HepG2 (cell line): ENCODE measurements around the gene DDC. TPM values are rescaled to one million over a fixed set of nuclear protein-coding genes. Genes with fewer than 3 reads are reported as not detected.

Experiments
- ATF7-NPFF ChIP-seq: sonication (generic); formaldehyde crosslinking; IDR thresholded peaks from 2 replicates; pipeline ENCODE4 v1.8.1; 2023; ENCODE audit warnings: mild to moderate bottlenecking, low read depth, missing genetic modification reagents, moderate library complexity
- HOXA7 ChIP-seq: sonication (generic); formaldehyde crosslinking; IDR thresholded peaks from 2 replicates; pipeline ENCODE4 v1.8.1; 2022; ENCODE audit warnings: mild to moderate bottlenecking, missing genetic modification reagents, moderate library complexity
- SMC3 ChIP-seq: IDR thresholded peaks from 2 replicates; pipeline ENCODE4 v1.6.1; 2011; ENCODE audit warnings: low read length, improper control_type of control experiment
- SOX5 ChIP-seq: IDR thresholded peaks from 2 replicates; pipeline ENCODE4 v1.6.1; 2016; ENCODE audit warnings: borderline replicate concordance
- SOX6 ChIP-seq, 2 experiments: fragments of 450-650 bp in 1 of 2; sonication (generic) in 1 of 2; formaldehyde crosslinking in 1 of 2; IDR thresholded peaks; 2 replicates each; pipeline versions ENCODE4 v1.4.0 to v1.6.1; 2017 to 2020; ENCODE audit warnings: antibody characterized with exemption in 1 of 2, mild to moderate bottlenecking in 1 of 2, missing genetic modification reagents in 1 of 2
- SUZ12 ChIP-seq: fragments of 150-350 bp; IDR thresholded peaks from 2 replicates; pipeline ENCODE4 v1.6.1; 2014; ENCODE audit warnings: low read depth, low read length
- TAF15 ChIP-seq: fragments of 200-400 bp; formaldehyde crosslinking; IDR thresholded peaks from one replicate; pipeline ENCODE4 v1.6.1; 2018; ENCODE audit warnings: mild to moderate bottlenecking, low read depth, low read length; ENCODE audit not compliant: poor library complexity, severe bottlenecking
- YY1 ChIP-seq: IDR thresholded peaks from 2 replicates; pipeline ENCODE4 v1.6.1; 2011; ENCODE audit warnings: low read length, low read depth, moderate library complexity, mild to moderate bottlenecking; ENCODE audit not compliant: insufficient read depth, insufficient replicate concordance
- ZGPAT ChIP-seq: IDR thresholded peaks from 2 replicates; pipeline ENCODE4 v1.6.1; 2016; ENCODE audit warnings: mild to moderate bottlenecking
- ZKSCAN5 ChIP-seq: sonication (generic); formaldehyde crosslinking; IDR thresholded peaks from 2 replicates; pipeline ENCODE4 v1.5.1; 2020; ENCODE audit warnings: mild to moderate bottlenecking, missing genetic modification reagents
- ZNF138 ChIP-seq: sonication (generic); formaldehyde crosslinking; IDR thresholded peaks from 2 replicates; pipeline ENCODE4 v1.5.0; 2020; ENCODE audit warnings: mild to moderate bottlenecking, low read depth, missing genetic modification reagents
- ZNF432 ChIP-seq: sonication (generic); formaldehyde crosslinking; IDR thresholded peaks from 2 replicates; pipeline ENCODE4 v1.5.0; 2020; ENCODE audit warnings: missing genetic modification reagents, mild to moderate bottlenecking, borderline replicate concordance
- ZNF670 ChIP-seq: sonication (generic); formaldehyde crosslinking; IDR thresholded peaks from 2 replicates; pipeline ENCODE4 v1.8.0; 2022; ENCODE audit warnings: mild to moderate bottlenecking, missing genetic modification reagents, borderline replicate concordance
- polyA plus RNA-seq, 8 experiments: library from polyadenylated mRNA; depleted of rRNA in 3 of 8; stranded (reverse) in 7 of 8; unstranded in 1 of 8; fragments of >200 nt; fragmentation: Illumina TruSeq in 4 of 8; extraction: Trizol in 4 of 8; gene quantifications; 2 replicates each; pipeline versions ENCODE4 v1.2.1 to v1.2.3, GENCODE V29; 2011 to 2016; ENCODE audit warnings: low read depth in 4 of 8, missing spikeins in 1 of 8, mixed read lengths in 1 of 8; ENCODE audit not compliant: insufficient read depth in 1 of 8
- total RNA-seq, 5 experiments: library from RNA; depleted of rRNA; stranded (reverse); fragments of >200 nt; fragmentation: Illumina TruSeq; extraction: Trizol; gene quantifications; 2 replicates each; pipeline ENCODE4 v1.2.3, GENCODE V29; 2016; ENCODE audit warnings: low read depth in 1 of 5
- TF ChIP-seq, protein P1 (sequence below): sonication (generic); formaldehyde crosslinking; IDR thresholded peaks from 2 replicates; pipeline ENCODE4 v1.8.1; 2022; ENCODE audit warnings: low read depth, mild to moderate bottlenecking, missing genetic modification reagents
- TF ChIP-seq, protein P2 (sequence below): sonication (generic); formaldehyde crosslinking; IDR thresholded peaks from 2 replicates; pipeline ENCODE4 v1.5.1; 2020; ENCODE audit warnings: mild to moderate bottlenecking, missing genetic modification reagents, borderline replicate concordance
- TF ChIP-seq, protein P3 (sequence below): sonication (generic); formaldehyde crosslinking; IDR thresholded peaks from 2 replicates; pipeline ENCODE4 v1.4.0; 2020; ENCODE audit warnings: missing genetic modification reagents

The DDC gene
- total and polyA plus RNA-seq, 2 of the 13 experiments (the other 11 are each of a cell fraction or from before 2014, with no cell fraction given) = 11.7 to 93.3 TPM

DNA sequence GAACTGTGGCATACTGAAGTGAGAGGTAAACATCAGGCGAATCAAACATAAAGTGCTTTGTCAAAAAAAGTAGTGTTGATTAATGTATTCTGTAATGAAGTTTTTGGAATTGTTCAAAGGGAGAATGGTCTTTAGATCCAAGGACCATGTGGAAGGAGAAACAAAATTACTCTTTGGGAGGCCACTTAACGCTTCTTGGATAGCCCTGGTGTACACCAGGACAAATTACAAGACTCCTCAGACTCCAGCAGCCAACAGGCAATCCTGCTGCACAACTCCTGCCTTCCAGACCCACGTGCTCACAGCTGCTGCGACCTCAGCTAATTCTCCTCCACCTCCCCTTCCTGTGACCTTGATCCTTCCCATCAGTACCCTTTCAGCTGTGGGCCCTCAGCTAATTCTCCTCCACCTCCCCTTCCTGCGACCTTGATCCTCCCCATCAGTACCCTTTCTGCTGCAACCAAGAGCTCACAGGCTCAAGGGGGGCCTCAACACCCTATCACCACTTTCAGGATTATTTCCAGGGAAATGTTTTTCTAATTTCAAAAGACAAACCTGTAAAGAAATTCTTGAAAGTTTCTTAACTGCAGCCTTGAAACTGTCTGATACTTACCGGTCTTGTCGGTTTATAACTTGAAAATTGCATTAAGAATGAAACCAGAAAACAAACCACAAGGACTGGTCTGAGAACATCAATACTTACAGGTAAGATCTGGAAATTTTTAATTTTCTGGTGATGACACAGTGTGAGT, 29.7 kb upstream of the DDC start (continued):
- TF ChIP-seq, protein P1, sequence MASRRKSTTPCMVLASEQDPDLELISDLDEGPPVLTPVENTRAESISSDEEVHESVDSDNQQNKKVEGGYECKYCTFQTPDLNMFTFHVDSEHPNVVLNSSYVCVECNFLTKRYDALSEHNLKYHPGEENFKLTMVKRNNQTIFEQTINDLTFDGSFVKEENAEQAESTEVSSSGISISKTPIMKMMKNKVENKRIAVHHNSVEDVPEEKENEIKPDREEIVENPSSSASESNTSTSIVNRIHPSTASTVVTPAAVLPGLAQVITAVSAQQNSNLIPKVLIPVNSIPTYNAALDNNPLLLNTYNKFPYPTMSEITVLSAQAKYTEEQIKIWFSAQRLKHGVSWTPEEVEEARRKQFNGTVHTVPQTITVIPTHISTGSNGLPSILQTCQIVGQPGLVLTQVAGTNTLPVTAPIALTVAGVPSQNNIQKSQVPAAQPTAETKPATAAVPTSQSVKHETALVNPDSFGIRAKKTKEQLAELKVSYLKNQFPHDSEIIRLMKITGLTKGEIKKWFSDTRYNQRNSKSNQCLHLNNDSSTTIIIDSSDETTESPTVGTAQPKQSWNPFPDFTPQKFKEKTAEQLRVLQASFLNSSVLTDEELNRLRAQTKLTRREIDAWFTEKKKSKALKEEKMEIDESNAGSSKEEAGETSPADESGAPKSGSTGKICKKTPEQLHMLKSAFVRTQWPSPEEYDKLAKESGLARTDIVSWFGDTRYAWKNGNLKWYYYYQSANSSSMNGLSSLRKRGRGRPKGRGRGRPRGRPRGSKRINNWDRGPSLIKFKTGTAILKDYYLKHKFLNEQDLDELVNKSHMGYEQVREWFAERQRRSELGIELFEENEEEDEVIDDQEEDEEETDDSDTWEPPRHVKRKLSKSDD (CRISPR knock-in tag) = no peak
- no peak for TF ChIP-seq ZNF138 (CRISPR knock-in tag)
- TF ChIP-seq SUZ12 = no peak
- 0 out of 2 replicates have a peak, but pooled peaks have one; percentile 20 for TF ChIP-seq SOX5
- no peak for TF ChIP-seq ZKSCAN5 (CRISPR knock-in tag)
- TF ChIP-seq, protein P2, sequence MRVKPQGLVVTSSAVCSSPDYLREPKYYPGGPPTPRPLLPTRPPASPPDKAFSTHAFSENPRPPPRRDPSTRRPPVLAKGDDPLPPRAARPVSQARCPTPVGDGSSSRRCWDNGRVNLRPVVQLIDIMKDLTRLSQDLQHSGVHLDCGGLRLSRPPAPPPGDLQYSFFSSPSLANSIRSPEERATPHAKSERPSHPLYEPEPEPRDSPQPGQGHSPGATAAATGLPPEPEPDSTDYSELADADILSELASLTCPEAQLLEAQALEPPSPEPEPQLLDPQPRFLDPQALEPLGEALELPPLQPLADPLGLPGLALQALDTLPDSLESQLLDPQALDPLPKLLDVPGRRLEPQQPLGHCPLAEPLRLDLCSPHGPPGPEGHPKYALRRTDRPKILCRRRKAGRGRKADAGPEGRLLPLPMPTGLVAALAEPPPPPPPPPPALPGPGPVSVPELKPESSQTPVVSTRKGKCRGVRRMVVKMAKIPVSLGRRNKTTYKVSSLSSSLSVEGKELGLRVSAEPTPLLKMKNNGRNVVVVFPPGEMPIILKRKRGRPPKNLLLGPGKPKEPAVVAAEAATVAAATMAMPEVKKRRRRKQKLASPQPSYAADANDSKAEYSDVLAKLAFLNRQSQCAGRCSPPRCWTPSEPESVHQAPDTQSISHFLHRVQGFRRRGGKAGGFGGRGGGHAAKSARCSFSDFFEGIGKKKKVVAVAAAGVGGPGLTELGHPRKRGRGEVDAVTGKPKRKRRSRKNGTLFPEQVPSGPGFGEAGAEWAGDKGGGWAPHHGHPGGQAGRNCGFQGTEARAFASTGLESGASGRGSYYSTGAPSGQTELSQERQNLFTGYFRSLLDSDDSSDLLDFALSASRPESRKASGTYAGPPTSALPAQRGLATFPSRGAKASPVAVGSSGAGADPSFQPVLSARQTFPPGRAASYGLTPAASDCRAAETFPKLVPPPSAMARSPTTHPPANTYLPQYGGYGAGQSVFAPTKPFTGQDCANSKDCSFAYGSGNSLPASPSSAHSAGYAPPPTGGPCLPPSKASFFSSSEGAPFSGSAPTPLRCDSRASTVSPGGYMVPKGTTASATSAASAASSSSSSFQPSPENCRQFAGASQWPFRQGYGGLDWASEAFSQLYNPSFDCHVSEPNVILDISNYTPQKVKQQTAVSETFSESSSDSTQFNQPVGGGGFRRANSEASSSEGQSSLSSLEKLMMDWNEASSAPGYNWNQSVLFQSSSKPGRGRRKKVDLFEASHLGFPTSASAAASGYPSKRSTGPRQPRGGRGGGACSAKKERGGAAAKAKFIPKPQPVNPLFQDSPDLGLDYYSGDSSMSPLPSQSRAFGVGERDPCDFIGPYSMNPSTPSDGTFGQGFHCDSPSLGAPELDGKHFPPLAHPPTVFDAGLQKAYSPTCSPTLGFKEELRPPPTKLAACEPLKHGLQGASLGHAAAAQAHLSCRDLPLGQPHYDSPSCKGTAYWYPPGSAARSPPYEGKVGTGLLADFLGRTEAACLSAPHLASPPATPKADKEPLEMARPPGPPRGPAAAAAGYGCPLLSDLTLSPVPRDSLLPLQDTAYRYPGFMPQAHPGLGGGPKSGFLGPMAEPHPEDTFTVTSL (CRISPR knock-in tag) = peak; percentile 69; the same call in 1 of the 2 replicates
- TF ChIP-seq ATF7-NPFF (CRISPR knock-in tag) = no peak
- TF ChIP-seq ZNF432 (CRISPR knock-in tag) = no peak
- TF ChIP-seq, protein P3, sequence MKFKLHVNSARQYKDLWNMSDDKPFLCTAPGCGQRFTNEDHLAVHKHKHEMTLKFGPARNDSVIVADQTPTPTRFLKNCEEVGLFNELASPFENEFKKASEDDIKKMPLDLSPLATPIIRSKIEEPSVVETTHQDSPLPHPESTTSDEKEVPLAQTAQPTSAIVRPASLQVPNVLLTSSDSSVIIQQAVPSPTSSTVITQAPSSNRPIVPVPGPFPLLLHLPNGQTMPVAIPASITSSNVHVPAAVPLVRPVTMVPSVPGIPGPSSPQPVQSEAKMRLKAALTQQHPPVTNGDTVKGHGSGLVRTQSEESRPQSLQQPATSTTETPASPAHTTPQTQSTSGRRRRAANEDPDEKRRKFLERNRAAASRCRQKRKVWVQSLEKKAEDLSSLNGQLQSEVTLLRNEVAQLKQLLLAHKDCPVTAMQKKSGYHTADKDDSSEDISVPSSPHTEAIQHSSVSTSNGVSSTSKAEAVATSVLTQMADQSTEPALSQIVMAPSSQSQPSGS (CRISPR knock-in tag) = no peak
- TF ChIP-seq ZGPAT = 0 out of 2 replicates have a peak, but pooled peaks have one; percentile 32
- TF ChIP-seq YY1 = no peak
- TF ChIP-seq ZNF670 = no peak
- TF ChIP-seq HOXA7 (CRISPR knock-in tag) = no peak
- TF ChIP-seq SMC3 = no peak; the same call in 1 of the 2 replicates
- TF ChIP-seq TAF15 = no peak
- no peak for TF ChIP-seq SOX6 (IDR thresholded peaks at IDR 0.05)
- TF ChIP-seq SOX6 (CRISPR knock-in tag; IDR thresholded peaks at IDR 0.05) = 0 out of 2 replicates have a peak, but pooled peaks have one; percentile 37
